GM19240 (cell line): Measurements from ENCODE around the gene TUBB1.

Experiments used
- DNase-seq: peaks from one replicate; pipeline ENCODE4 v3.0.0; 2011; ENCODE audit warnings: low spot score; ENCODE audit not compliant: insufficient read length

TUBB1 gene

GRCh38 chr20:59042151-59042795 lies 23.0 kb downstream of the TUBB1 start, which contains the start of gene PRELID3B:
PRELID3B (minus strand) TSS chr20:59042786; CDS start chr20:59042730, 56 bp downstream.
- no peak for DNase-seq

- peak; percentile 84 for DNase-seq
Measured at GRCh38 chr20:59042796-59043631, 23.8 kb downstream of the TUBB1 start.

GRCh38 chr20:59043698-59044097 lies 24.5 kb downstream of the TUBB1 start:
- no peak for DNase-seq

- DNase-seq, result no peak
Measured at GRCh38 chr20:59044295-59044694, 25.1 kb downstream of the TUBB1 start.

GRCh38 chr20:59044796-59045195 lies 25.6 kb downstream of the TUBB1 start:
- DNase-seq, result no peak

- no peak for DNase-seq
Measured at GRCh38 chr20:59046862-59047261, 27.6 kb downstream of the TUBB1 start.

- no peak for DNase-seq
Measured at GRCh38 chr20:59047938-59048680, 28.9 kb downstream of the TUBB1 start.

- DNase-seq, result no peak
Measured at GRCh38 chr20:59048681-59049030, 29.4 kb downstream of the TUBB1 start.

- no peak for DNase-seq
Measured at GRCh38 chr20:59050437-59050836, 31.2 kb downstream of the TUBB1 start.

- no peak for DNase-seq
Measured at GRCh38 chr20:59051666-59052185, 32.5 kb downstream of the TUBB1 start.

GRCh38 chr20:59055302-59055701 lies 36.1 kb downstream of the TUBB1 start:
- no peak for DNase-seq

- no peak for DNase-seq
Measured at GRCh38 chr20:59062081-59062480, 42.9 kb downstream of the TUBB1 start.

- no peak for DNase-seq
Measured at GRCh38 chr20:59063358-59064213, 44.4 kb downstream of the TUBB1 start.

GRCh38 chr20:59064214-59064722 lies 45.0 kb downstream of the TUBB1 start:
- no peak for DNase-seq

GRCh38 chr20:59068534-59068933 lies 49.3 kb downstream of the TUBB1 start:
- DNase-seq, result no peak

GRCh38 chr20:59069026-59069425 lies 49.8 kb downstream of the TUBB1 start:
- no peak for DNase-seq

GRCh38 chr20:59071216-59071615 lies 52.0 kb downstream of the TUBB1 start:
- no peak for DNase-seq

GRCh38 chr20:59073582-59073981 lies 54.4 kb downstream of the TUBB1 start:
- no peak for DNase-seq

GRCh38 chr20:59074456-59074855 lies 55.2 kb downstream of the TUBB1 start:
- DNase-seq, result no peak

- DNase-seq, result no peak
Measured at GRCh38 chr20:59075934-59076508, 56.8 kb downstream of the TUBB1 start.
